Activated naive CD4-positive, alpha-beta T cell (primary cell): ENCODE measurements around the gene CYP27B1.
"Not testable (repeated sequence)": the region's sequence is repeated elsewhere in the genome, so short reads cannot be mapped to it uniquely, and the experiment has no call there.

Experiments used
- DNase-seq, 4 experiments: peaks; one replicate each; lab custom pipeline; 2025; lab: John Stamatoyannopoulos, UW

The CYP27B1 gene

DNA sequence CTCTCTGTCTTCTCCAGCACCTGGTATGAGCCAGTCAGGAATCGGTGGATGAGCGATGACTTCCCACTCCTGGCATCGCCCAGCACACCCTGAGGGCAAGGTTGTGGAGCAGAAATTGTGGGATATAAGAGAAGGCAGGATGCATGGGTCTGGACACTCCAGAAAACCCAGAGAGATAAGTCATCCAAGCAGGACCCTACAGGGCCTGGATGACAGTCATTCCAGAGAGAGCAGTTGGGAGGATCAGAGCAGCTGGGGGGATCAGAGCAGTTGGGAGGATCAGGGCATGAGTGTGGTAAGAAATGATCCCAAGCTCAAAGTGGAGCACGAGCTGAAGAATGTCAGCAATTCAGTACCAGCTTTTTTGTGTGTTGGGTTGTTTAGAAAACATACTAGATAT is 32.3 kb downstream of the CYP27B1 start:
- DNase-seq: no peak

DNA sequence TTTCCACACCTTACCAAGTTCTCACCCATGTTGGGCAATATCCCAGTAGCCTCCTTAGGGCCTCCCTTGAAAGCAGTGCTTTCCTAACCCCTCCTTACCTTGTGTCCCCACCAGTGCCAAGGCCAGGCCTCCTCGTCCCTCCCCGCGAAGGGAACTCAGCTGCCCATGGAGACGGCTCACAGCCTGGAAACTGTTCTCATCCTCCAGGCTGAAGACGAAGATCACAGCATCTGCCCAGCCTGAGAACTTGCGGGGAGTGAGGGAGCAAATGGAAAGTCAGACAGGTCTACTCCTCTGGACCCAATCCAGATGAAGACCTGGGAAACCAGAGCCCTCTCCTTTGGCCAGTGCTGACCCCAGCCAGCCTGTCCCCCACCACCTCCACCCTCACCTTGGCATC is 33.0 kb downstream of the CYP27B1 start:
- DNase-seq: no peak

DNA sequence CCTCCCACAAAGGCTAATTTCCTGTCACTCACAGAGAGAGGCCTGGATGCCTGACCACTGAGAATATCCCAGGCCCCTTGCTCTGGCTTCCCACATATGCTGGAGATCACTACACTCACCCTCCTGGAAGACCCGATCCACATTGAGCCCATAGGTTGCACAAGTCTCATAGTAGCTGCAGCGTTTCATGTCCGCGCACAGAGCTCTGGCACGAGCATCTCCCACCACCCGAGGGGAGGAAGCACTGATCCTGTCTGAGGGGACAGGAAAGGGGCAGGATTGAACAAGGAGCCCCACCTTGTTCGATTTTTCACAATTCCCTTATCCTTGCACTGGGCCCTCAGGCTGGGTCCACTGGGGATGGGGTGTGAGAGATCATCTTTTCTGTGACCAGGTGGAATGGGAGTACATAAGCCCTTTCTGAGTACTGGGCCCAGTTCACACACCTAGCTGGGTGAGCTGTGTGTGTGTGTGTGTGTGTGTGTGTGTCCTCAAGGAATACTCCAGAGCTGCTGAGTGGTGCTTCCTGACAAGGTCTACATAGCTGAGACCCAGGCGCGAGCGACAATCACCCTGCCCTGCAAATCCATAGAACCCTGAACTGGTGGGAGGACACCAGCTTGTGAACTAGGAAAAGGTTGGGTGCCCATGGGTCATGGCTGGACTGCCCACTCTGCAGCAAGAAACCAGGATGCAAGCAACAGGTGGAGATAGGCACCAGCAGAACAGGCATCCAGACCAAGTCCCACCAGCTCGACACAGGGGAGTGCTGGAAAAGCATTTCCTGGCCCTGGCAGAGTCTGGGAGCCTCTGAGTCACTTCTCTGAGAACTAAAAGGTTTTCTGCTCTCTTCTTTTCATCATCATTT is 33.9 kb downstream of the CYP27B1 start:
- no peak for DNase-seq

DNA sequence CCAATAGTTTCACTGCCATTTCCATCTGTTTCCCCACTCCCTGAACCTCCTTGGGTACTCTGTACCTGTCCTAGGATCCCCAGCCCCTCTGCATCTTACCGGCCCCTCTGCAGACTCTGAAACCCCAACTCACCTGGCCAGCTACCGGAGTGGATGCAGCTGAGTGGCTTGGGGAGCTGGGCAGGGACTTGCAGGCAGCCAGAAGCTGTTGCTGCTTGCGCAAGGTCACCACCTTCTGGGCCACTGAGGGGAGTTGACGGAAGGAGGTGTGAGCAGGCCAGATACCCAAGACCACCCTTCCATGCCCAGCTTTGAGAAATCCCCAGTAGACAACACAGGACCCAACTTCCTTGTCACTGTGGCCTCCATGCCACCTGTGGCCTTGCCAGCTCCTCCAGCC is 34.6 kb downstream of the CYP27B1 start:
- DNase-seq: no peak

DNA sequence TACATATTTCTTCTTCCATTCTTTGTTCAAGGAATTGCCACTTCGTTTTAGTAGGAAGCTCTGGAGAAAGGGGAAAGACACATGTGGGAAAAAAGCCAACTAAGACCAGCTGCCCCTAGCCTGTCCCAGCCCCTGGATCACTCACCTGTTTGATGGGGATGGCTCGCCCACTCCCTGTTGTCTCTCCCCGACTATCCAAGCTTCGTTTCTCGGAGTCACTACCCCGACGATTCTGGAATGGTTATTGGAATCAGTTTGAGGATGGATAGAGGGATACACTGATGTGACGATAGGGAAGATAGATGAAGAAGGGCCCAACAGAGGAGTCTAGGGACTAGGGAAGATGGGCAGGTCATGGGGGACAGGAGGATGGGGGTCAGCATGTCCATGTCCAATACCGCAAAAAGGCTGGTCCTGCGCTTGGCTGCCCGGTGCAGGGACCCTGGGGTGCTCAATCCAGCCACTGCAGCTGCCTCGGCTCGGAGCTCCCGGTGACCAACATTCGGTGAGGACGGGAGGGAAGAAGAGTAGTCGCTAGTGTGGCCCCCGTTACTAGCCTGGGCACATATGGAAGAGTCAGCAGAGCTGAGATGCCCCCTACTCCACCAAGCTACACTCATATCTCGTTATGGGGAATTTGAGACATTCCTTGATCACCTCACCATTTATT is 35.3 kb downstream of the CYP27B1 start:
- no peak for DNase-seq

DNA sequence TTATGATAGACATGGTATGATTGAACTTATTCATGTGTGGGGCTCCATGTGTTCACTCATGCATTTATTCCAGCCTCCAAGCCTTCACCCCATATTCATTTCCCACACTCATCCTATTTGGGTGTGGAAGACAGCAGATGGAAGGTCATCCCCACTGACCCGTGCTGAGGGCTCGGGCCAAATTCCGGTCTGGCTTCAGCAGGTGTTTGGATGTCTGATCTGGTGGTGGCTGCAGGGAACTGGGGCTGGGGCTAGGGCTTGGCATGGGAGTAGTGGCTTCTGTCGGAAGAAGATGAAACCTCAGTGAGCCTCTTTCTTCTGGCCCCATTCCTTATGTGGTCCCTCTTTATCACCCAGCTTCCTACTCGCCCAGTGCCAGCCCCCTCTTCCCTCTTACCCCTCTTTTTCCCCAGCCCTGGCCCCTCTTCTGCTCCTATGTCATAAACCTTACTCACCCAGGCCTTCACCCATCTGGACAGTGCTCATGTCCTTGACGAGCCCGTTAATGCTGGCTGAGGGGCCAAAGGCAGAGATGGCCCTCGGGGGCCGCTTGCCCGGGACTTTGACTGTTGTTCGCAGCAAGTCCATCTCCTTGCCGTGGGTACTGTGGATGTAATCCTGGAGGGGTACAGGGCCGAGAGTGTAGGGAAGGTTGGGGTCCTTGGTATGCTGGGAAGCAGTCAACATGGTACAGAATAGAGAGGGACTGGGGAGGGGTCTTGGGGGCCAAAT is 36.4 kb downstream of the CYP27B1 start:
- DNase-seq: no peak

DNA sequence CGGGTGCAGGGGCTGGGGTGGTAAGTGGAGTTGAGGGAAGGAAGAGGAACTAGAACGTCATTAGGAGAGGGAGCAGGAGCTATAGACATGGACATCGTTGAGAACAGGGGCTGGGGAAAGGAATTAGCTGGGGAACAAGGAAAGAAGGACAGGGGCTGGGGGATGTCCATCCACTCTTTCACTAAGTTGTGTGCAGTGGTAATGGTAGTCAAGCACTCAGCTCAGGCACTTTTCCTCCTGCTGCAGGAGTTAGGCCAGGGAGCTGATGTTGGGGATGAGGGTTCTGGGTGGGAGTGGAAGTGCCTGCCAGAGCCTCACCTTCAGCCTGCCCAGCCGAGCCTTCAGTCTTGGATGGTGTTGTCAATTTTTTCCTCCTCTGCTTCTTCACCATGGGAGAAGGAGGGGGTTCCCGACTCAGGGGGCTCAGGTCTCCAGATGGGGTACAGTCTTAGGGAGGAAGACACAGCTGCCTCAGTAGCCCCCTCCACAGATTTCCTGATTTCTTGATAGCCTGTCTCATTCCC is 37.5 kb downstream of the CYP27B1 start:
- DNase-seq: no peak

DNA sequence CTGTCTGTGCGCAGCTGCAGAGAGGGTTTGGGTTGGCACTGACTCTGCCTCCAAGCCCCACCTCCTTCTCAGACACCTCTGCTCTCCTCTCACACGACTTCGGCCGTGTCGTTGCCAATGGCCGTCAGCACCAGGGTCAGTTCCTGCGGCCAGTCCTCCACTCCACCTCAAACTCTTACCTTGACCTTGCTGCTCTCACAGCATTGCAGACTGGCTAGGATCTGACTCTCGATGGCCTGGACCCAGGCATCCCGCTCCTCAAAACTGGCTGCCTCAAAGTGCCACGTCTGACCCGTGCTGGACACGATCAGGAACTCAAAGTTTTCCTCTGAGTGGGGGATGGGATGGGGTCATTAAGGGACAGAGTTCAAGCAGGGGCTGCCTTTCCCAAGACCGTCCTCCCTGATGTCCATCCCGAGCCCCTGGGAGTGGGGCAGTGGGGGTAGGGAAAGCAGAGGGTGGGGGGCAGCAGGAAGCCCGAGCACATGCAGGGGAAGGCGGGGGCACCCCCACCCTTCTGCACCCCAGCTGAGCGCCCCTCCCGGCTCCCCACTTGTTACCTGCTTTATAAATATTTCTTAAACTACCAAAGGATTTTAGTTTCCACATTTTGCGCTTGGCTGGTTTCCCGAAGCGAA is 39.0 kb downstream of the CYP27B1 start:
- DNase-seq: no peak

DNA sequence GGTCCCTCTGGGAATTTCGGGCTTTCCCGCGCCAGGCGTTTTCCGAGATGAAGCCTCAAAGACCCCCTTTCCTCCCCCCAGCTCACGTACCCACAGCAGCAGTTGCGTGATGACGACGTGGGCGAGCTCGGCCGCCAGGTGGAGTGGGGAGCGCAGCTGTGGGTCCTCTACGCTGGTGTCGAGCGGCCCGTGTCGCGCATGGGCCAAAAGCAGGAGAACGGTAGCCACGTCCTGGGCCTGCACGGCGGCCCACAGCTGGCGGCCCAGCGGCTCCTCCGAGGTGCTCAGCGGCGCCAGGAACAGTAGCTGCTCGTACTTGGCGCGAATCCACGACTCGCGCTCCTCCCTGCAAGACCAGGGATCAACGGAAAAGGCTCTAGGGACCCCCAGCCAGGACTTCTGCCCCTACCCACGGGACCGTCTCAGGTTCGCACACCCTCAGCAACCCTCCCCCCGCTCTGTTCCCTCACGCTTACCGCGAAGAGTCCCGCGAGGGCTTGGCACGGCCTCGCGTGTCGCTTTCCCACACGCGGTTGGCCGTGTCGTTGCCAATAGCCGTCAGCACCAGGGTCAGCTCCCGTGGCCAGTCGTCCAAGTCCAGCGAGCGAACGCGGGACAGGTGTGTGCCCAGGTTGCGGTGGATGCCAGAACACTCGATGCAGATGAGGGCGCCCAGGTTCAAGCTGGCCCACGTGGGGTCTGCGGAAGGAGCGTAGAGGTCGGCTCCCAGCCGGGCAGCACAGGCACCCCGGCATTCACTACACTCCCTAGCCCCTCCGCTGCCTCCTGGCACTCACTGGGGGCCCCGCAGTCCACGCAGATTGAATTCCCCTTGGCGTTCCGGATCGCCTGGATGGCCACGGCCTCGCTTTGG is 39.8 kb downstream of the CYP27B1 start:
- no peak for DNase-seq

DNA sequence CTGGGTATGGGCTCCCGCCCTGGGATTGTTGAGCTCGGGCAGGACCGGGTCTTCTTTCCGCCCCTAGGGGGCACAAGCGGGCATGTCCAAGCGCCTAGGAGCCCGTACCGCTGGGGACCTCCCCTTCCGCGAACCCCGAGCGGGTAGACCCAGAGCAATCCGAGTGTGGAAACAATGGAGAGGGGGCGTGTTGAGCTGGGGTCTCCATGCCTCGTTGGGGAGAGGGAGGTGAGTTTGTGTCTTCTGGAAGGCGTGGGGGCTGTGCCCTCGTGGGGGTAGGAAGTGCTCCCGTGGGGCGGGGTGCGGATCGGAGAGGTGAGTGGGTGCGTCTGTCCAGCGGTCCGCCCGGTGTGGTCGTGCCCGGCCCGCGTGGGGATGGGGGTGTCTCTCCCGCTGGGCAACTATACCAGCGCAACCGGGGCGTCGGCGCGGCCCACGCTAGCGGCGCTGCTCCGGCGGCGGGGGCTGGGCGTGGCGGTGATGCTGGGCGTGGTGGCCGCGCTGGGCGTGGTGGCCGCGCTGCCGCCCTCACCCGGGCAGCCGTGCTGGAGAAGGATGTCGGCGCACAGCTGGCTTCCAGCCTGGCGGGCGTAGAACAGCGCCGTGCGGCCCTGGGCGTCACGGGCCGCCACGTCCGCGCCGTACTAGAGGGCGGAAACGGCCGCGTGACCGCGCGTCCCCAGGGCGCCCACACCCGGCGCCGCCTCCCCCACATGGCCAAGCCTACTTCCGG is 40.6 kb downstream of the CYP27B1 start:
- DNase-seq: peak in 1 of 4 experiments; percentile 17

DNA sequence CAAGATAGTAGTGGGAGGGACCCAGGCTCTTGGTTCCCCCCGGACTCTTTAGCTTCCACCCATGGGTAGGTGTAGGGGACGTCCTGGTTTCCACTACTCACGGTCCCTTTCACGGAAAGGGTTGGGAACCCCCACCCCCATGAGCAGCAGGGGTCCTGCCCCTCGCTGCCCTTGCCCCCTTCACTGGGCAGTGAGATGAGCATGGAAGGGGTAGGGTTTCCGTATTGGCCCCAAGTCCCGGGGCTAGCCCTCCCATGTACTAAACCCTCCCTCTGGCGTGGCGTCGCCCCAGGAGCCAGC is 41.1 kb downstream of the CYP27B1 start:
- no peak for DNase-seq

DNA sequence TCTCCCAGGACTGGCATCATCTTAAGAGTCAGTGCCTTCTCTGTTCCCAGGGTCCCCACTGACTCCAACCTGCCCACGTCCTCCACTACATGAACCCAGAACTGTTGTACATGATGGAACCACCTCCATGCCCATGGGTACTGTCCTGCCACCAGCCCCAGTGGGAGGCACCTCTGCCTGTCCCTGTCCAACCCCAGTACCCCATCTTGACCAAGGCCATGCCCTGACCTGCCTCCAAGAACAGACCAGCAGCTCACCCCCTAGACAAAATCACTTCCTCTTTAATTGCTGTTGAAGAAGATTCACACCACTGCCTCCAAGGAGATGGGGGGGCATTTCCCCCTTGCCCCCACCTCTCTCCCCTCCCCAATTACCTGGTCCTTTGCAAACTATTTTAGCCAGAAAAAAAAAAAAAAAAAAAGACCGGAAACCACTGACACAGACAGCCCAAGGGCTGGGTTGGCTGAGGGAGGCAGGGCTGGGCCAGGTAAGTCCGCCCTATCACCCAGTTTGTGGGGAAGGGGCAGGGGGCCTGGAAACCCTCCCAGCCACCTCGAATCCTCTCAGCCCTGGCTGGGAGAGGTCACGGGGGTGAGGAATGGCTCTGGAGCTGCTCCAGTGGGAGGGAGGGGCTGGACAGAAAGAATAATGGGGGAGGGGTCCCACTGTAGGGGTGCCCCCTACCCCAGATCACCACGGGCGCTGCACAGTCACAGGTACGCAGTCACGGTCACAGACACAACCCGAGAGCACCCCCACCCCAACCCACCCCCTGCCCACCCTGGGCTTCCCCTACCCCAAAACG is 41.7 kb downstream of the CYP27B1 start:
- no peak for DNase-seq

DNA sequence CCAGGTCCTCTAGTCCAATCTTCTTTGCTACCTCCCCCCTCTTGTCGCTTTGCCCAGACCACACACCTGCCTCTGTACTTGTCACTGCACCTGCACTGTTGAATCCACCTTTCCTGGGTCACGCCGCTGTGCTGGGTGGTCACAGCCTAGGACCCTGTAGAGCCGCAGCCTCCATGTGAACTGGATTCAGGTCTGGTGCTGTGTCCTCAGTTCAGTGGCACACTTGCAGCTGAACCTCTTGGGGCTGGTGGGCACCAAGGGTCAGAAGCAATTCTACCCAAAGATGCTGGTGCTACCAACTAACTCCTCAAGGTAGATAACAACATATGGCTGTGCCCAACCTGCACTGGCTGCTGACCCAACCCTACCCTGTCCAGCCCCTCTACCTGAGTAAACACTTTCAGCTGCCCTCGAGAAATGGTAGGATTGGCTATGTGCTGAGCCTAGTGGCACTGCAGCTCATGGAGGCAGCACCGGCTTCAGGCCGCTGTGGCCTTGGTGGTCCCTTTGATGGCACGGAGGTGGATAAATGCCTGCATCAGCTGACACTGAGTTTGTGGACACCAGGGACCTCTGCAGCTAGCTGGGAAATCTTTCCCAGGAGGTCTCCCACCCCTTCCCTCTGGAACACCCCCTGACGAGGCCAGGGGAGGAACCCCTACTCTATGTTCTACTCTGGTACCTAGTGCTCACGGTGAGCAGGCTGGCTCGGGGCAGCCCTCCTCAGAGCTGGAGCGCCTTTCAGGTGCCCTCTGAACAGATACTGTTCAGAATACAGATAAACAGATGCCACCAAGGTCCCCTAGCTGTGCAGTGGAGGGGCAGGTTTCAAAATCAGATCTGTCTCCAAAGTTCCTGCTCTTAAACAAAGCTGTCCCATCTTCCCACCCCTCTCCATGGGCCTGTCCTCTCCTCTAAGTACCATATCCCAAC is 42.6 kb downstream of the CYP27B1 start:
- DNase-seq: no peak

DNA sequence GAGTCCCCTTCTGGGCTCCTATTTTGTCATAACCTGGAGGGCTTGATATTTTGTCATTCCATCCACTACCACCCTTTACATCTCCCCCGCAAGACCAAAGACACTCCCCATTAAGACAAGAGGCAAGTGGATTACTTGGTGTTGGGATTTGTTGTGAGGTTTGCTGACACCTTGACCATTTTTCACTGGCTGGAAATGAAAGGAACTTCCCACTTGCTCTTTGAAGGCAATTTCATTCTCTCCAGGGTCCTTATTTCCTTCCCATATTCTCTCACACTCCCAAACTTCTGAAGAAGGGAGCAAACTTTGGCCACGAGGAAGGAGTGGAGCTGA is 43.3 kb downstream of the CYP27B1 start:
- no peak for DNase-seq

DNA sequence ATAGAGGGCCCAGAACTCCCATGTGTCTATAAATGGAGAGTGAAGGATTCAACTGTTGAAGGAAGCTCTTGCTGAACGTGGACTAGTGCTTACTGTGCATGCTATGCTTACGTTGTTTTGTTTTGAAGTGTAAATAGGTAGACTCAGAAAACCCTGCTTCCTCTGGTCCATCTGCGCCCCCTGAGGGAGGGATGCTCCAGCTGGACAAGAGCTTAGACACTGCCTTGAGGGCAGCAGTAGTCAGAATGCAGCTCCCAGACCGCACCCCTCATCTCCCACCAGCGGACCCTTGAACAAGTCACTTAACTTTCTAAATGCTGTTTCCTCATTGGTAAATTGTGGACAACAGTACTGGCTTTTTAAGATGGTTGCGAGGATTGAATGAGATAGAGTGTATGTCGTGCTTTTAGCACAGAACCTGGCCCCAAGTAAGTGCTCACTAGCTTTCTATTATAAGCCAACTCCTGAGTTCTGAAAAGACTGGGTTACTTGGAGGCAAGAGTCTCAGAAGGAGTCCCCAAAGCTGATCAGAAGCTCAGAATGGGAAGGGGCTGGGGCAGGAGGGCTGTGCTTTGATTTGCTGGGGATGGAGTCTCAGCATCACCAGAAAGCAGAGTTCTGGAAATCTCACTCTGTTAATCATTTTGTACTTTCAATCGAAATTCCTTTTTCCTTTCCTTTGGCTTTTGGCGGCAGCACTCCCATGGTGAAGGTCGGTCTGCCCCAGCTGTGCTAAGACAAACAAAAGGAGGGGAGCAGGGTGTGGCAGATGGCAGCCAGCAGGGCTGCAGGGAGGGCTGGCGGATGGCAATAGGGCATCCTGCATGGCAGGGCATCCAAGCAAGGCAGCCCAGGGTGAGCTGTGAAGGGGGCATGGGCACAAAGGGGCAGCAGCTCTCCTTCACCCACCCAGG is 43.9 kb downstream of the CYP27B1 start:
- no peak for DNase-seq

DNA sequence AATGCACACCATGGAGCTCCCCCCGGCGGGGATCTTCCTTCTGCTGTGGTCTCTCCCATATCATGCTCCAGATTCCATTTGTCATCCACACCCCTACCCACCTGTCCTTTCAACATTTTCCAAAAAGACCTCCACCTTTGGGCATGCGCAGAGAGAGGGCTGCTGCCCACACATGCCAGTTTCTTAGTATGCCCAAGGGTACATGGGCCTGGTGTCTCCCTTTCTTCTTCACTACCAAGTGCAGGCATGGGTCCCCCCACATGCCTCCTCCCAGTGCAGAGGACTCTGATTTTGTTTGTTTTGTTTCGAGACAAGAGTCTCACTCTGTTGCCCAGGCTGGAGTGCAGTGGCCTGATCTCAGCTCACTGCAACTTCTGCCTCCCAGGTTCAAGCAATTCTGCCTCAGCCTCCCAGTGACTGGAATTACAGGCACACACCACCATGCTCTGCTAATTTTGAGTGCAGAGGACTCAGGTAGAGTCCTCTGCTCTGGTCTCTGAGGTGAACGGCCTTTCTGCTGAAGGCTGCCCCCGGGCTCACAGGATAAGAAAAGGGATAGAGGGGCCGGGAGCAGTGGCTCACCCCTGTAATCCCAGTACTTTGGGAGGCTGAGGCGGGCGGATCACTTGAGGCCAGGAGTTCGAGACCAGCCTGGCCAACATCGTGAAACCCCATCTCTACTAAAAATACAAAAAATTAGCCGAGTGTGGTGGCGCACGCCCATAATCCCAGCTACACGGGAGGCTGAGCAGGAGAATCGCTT is 44.9 kb downstream of the CYP27B1 start:
- DNase-seq: not testable (repeated sequence)
